ENCODE measurements around the gene CNOT10. TPM values are rescaled to one million over a fixed set of nuclear protein-coding genes. Genes with fewer than 3 reads are reported as not detected.
"Not testable (repeated sequence)": the region's sequence is repeated elsewhere in the genome, so short reads cannot be mapped to it uniquely, and the experiment has no call there.

Gene CNOT10
- total RNA-seq, 4 donors from 2014 or later, result 12.7 to 24.2 (median 19.7) TPM

GRCh38 chr3:32719931-32720330 lies 34.9 kb downstream of the CNOT10 start:
- no peak for DNase-seq
- TF ChIP-seq POLR2A (IDR thresholded peaks at IDR 0.05) (no peak), CTCF (IDR thresholded peaks at IDR 0.05) (no peak)
- 91 to 98% methylated on average over 5 of the region's 5 CpGs for WGBS, 2 donors
- Histone ChIP-seq H3K27me3 (no peaks in the 10 kb centered on the region), H3K27ac (no peak overlapping the region), H3K36me3 (peaks cover 0 to 94% (median 7%) of the 10 kb centered on the region in 3 donors), H3K4me1 (no peaks in the 10 kb centered on the region), H3K4me3 (no peak overlapping the region), H3K9me3 (no peaks in the 10 kb centered on the region)
- intact Hi-C loops (cut with DNase I), result no loop called here

- Histone ChIP-seq H3K4me3 (no peak overlapping the region), H3K27me3 (no peaks in the 10 kb centered on the region), H3K27ac (no peak overlapping the region), H3K36me3 (peaks cover 0 to 82% (median 6%) of the 10 kb centered on the region in 3 donors), H3K4me1 (no peaks in the 10 kb centered on the region), H3K9me3 (no peaks in the 10 kb centered on the region)
- DNase-seq, result no peak
- TF ChIP-seq CTCF (IDR thresholded peaks at IDR 0.05) (no peak), POLR2A (IDR thresholded peaks at IDR 0.05) (no peak)
- intact Hi-C loops (cut with DNase I), result no loop called here
Measured at GRCh38 chr3:32725721-32726120, 40.7 kb downstream of the CNOT10 start.

GRCh38 chr3:32733631-32734229 lies 48.7 kb downstream of the CNOT10 start:
- no peak overlapping the region for H3K4me3 ChIP-seq
- H3K36me3 ChIP-seq, result peaks cover 8 to 69% (median 13%) of the 10 kb centered on the region in 3 donors
- no peaks in the 10 kb centered on the region for H3K9me3 ChIP-seq
- no peak for DNase-seq
- intact Hi-C loops (cut with DNase I), result loop anchor here (5.0 kb wide), 1 partner anchor 204 kb away; no protein-coding TSS in a partner anchor
- H3K27me3 ChIP-seq, result no peaks in the 10 kb centered on the region
- no peak overlapping the region for H3K27ac ChIP-seq
- H3K4me1 ChIP-seq, result no peaks in the 10 kb centered on the region
- TF ChIP-seq CTCF (IDR thresholded peaks at IDR 0.05), result peak in 5 of 6 experiments; percentile 33 to 67 (median 49)
- TF ChIP-seq POLR2A (IDR thresholded peaks at IDR 0.05), result no peak

- Histone ChIP-seq H3K4me3 (no peak overlapping the region), H3K4me1 (no peaks in the 10 kb centered on the region), H3K27ac (no peak overlapping the region), H3K27me3 (no peaks in the 10 kb centered on the region), H3K36me3 (peaks cover 8 to 71% (median 14%) of the 10 kb centered on the region in 3 donors), H3K9me3 (no peaks in the 10 kb centered on the region)
- intact Hi-C loops (cut with DNase I), result loop anchor here (5.0 kb wide), 1 partner anchor 203 kb away; no protein-coding TSS in a partner anchor
- TF ChIP-seq CTCF (IDR thresholded peaks at IDR 0.05) (no peak), POLR2A (IDR thresholded peaks at IDR 0.05) (no peak)
- DNase-seq, result no peak
- 94 to 95% methylated on average over 3 of the region's 3 CpGs for WGBS, 2 donors
Measured at GRCh38 chr3:32734756-32735155, 49.8 kb downstream of the CNOT10 start.

GRCh38 chr3:32743470-32743869 lies 58.5 kb downstream of the CNOT10 start:
- H3K4me3 ChIP-seq; intact Hi-C loops (cut with DNase I); H3K27me3 ChIP-seq; DNase-seq; H3K9me3 ChIP-seq; H3K27ac ChIP-seq; H3K4me1 ChIP-seq: not testable (repeated sequence)
- WGBS, 2 donors, result 90 to 91% methylated on average over 6 of the region's 6 CpGs
- peaks cover 0 to 84% (median 5%) of the 10 kb centered on the region in 3 donors for H3K36me3 ChIP-seq

GRCh38 chr3:32743934-32744333 lies 58.9 kb downstream of the CNOT10 start:
- Histone ChIP-seq H3K4me1 (no peaks in the 10 kb centered on the region), H3K36me3 (peaks cover 0 to 79% (median 5%) of the 10 kb centered on the region in 3 donors), H3K27me3 (no peaks in the 10 kb centered on the region), H3K9me3 (no peaks in the 10 kb centered on the region), H3K27ac (no peak overlapping the region), H3K4me3 (no peak overlapping the region)
- 72 to 78% methylated on average over 2 of the region's 2 CpGs for WGBS, 2 donors
- TF ChIP-seq CTCF (IDR thresholded peaks at IDR 0.05) (no peak), POLR2A (IDR thresholded peaks at IDR 0.05) (no peak)
- no peak for DNase-seq
- intact Hi-C loops (cut with DNase I), result no loop called here

Data from esophagus squamous epithelium (tissue), 5 donors.